GM23248 (cell line): ENCODE measurements around the gene DUSP22. TPM values are rescaled to one million over a fixed set of nuclear protein-coding genes. Genes with fewer than 3 reads are reported as not detected.

Source experiments
- DNase-seq: peaks from one replicate; pipeline ENCODE4 v3.0.0-alpha.2; 2015
- H2AFZ ChIP-seq: fragments of 200-600 bp; sonication (generic); 2 replicates; pipeline ENCODE4 v1.6.1; 2016; ENCODE audit warnings: antibody characterized with exemption
- H3F3A ChIP-seq: fragments of 200-600 bp; sonication (generic); 2 replicates; pipeline ENCODE4 v1.6.1; 2016; ENCODE audit warnings: mild to moderate bottlenecking, antibody characterized with exemption, mixed run types; ENCODE audit not compliant: insufficient read depth
- H3K27ac ChIP-seq: fragments of 200-600 bp; sonication (generic); 2 replicates; pipeline ENCODE4 v1.5.1; 2016; ENCODE audit warnings: mild to moderate bottlenecking
- H3K27me3 ChIP-seq: fragments of 200-600 bp; sonication (generic); replicated peaks from 2 replicates; pipeline ENCODE4 v1.6.1; 2016; ENCODE audit warnings: mild to moderate bottlenecking; ENCODE audit not compliant: insufficient read depth
- H3K36me3 ChIP-seq: fragments of 200-600 bp; sonication (generic); 2 replicates; pipeline ENCODE4 v1.6.1; 2016; ENCODE audit warnings: low read depth, mild to moderate bottlenecking
- H3K4me1 ChIP-seq: fragments of 200-600 bp; sonication (generic); 2 replicates; pipeline ENCODE4 v1.6.1; 2016; ENCODE audit warnings: mild to moderate bottlenecking; ENCODE audit not compliant: insufficient read depth
- H3K4me2 ChIP-seq: fragments of 200-600 bp; sonication (generic); one replicate; pipeline ENCODE4 v1.6.1; 2016; ENCODE audit warnings: mild to moderate bottlenecking; ENCODE audit not compliant: unreplicated experiment
- H3K4me3 ChIP-seq: fragments of 200-600 bp; sonication (generic); 2 replicates; pipeline ENCODE4 v1.5.1; 2016; ENCODE audit warnings: mild to moderate bottlenecking
- H3K79me2 ChIP-seq: fragments of 200-600 bp; sonication (generic); 2 replicates; pipeline ENCODE4 v1.6.1; 2016; ENCODE audit warnings: mild to moderate bottlenecking; ENCODE audit not compliant: insufficient read depth
- H3K9ac ChIP-seq: fragments of 200-600 bp; sonication (generic); 2 replicates; pipeline ENCODE4 v1.6.1; 2016; ENCODE audit warnings: mild to moderate bottlenecking
- H3K9me2 ChIP-seq: fragments of 200-600 bp; sonication (generic); 2 replicates; pipeline ENCODE4 v1.6.1; 2016; ENCODE audit warnings: mixed run types, mild to moderate bottlenecking, moderate library complexity; ENCODE audit not compliant: insufficient read depth
- H3K9me3 ChIP-seq: fragments of 200-600 bp; sonication (generic); one replicate; pipeline ENCODE4 v1.6.1; 2017; ENCODE audit warnings: low read depth
- H4K20me1 ChIP-seq: fragments of 200-600 bp; sonication (generic); 2 replicates; pipeline ENCODE4 v1.6.0; 2016; ENCODE audit not compliant: insufficient read depth
- EZH2 ChIP-seq: fragments of 200-600 bp; sonication (generic); IDR thresholded peaks from 2 replicates; pipeline ENCODE4 v1.6.1; 2018; ENCODE audit warnings: antibody characterized with exemption, mild to moderate bottlenecking; ENCODE audit not compliant: insufficient read depth, poor library complexity, severe bottlenecking
- EZH2phosphoT487 ChIP-seq: fragments of 200-600 bp; sonication (generic); IDR thresholded peaks from 2 replicates; pipeline ENCODE4 v1.6.1; 2018; ENCODE audit warnings: antibody characterized with exemption, moderate library complexity, mild to moderate bottlenecking, low read depth; ENCODE audit not compliant: insufficient read depth
- WGBS, 2 experiments: methylation state at CpG; one replicate each; pipeline ENCODE4 v1.1.6; 2015 to 2017; ENCODE audit warnings: low lambda C conversion rate in 2 of 2, low coverage in 1 of 2; ENCODE audit errors: missing lambda C conversion rate in 2 of 2; 5-methylcytosine and 5-hydroxymethylcytosine counted together
- in situ Hi-C: fragments of 300-500 bp; cut with MboI; formaldehyde crosslinking; loops from 2 replicates; pipeline ENCODE4 v1.15.0; 2020
- polyA plus RNA-seq: library from polyadenylated mRNA; unstranded; fragments of >200 nt; fragmentation: Nextera tagmentation; extraction: Ambion mirVana; gene quantifications from 2 replicates; pipeline ENCODE4 v1.2.1, GENCODE V29; 2016
- total RNA-seq: library from RNA; depleted of rRNA; stranded (reverse); fragments of >200 nt; shearing (Covaris generic); gene quantifications from 2 replicates; pipeline ENCODE4 v1.2.3, GENCODE V29; 2014

The DUSP22 gene
- total and polyA plus RNA-seq, 2 experiments from 2014 or later, result 12.4 to 15.7 TPM

DNA sequence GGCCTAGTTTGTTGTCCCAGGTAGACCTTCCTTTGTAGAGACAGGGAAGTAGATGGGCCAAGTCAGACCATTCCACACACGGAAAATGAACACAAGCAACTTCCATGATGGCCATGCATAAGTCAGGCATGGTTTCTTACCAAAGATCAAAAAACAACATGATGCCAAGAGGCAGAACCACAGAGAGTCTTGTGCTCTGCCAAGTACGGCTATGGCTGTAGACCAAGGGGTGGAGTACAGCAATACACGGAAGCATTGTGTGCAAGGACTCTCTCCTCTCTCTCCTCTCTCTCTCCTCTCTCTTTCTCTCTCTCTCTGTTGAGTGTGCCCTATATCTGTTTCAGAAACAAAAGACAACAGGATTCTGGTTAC is 4.8 kb upstream of the DUSP22 start:
- Histone ChIP-seq H3K4me1 (peaks cover 6% of the 10 kb centered on the region; the same call in 1 of the 2 replicates), H3K9me3 (no peaks in the 10 kb centered on the region), H3K4me3 (no peak overlapping the region), H4K20me1 (no peaks in the 10 kb centered on the region), H3K9me2 (no peaks in the 10 kb centered on the region), H3K36me3 (no peaks in the 10 kb centered on the region), H3K4me2 (no peak overlapping the region), H3K27ac (no peak overlapping the region), H3F3A (peaks cover 6% of the 10 kb centered on the region; the same call in 1 of the 2 replicates), H3K9ac (no peak overlapping the region), H2AFZ (no peak overlapping the region), H3K79me2 (no peaks in the 10 kb centered on the region), H3K27me3 (peaks cover 16% of the 10 kb centered on the region)
- TF ChIP-seq EZH2, result no peak
- no peak for TF ChIP-seq EZH2phosphoT487
- WGBS, 2 experiments, result 14 to 17% methylated on average over 3 of the region's 3 CpGs
- in situ Hi-C loops, result no loop called here
- peak; percentile 23 for DNase-seq

DNA sequence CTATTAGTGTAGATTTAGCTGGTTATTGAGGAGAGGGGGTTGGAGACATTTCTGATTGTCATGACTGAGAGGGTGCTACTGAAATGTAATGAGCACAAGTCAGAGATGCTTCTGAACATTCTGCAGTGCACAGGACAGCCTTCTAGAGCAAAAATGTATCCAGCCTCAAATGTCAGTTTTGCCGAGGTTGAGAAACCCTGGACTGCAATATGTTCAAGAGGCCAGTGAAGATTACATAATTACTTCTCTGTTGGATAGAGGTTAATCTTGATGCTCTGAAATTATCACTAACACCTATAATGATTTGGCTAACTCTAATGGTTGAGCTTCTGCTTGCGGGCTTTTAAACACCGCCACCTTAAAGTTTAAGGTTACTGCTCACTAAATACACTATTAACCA is 3.4 kb upstream of the DUSP22 start:
- WGBS, 2 experiments, result 73 to 74% methylated on average over 3 of the region's 3 CpGs
- H3K27me3 ChIP-seq, result peaks cover 15% of the 10 kb centered on the region
- peaks cover 6% of the 10 kb centered on the region; the same call in 1 of the 2 replicates for H3F3A ChIP-seq
- in situ Hi-C loops, result no loop called here
- no peak overlapping the region for H3K4me3 ChIP-seq
- DNase-seq, result no peak
- H3K36me3 ChIP-seq, result no peaks in the 10 kb centered on the region
- H3K4me1 ChIP-seq, result peaks cover 8% of the 10 kb centered on the region; the same call in 1 of the 2 replicates
- no peaks in the 10 kb centered on the region for H3K9me2 ChIP-seq
- peaks cover 4% of the 10 kb centered on the region; the same call in 1 of the 2 replicates for H3K79me2 ChIP-seq
- no peaks in the 10 kb centered on the region for H3K9me3 ChIP-seq
- TF ChIP-seq EZH2phosphoT487, result no peak
- TF ChIP-seq EZH2, result no peak
- no peak overlapping the region for H3K4me2 ChIP-seq
- no peak overlapping the region for H3K27ac ChIP-seq
- no peaks in the 10 kb centered on the region for H4K20me1 ChIP-seq
- no peak overlapping the region for H2AFZ ChIP-seq
- no peak overlapping the region for H3K9ac ChIP-seq

DNA sequence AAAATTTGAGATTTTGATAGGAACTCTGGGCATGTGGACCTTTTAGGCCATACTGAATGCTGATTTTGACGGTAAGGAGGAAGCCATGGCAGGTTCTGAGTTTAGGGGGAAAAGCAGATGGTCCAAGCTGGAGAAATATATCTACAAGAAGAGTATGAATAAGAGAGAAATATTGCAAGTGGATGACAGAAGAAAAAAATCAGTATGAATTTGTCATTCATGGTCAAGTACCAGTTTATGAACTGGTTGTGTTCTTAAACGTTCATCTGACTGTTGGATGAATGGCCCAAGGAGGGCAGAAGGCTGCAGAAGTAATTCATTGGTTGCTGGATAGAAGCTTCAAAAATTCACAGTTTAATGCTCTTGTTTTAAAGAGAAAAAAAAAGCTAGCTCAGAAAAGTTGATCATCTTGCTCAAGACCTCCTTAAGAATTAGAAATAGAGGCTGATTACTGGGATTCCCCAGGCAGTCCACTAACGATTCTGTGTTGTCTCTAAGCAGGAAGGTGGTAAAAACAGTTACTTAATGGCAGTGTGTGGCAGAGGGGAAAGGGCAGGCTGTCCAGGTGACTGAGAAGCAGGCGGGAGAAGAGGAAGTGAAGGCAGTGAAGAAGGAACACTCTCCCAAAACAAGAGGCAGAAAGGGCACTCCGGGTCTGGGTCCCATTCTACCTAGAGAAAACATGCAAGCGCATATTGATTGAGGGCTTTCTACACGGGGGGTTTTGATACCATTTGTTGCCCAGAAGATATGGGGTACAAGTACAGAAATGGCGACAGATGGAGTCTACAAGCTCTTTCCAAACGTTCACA is 2.0 kb upstream of the DUSP22 start:
- Histone ChIP-seq H3K4me3 (no peak overlapping the region), H3K9me3 (no peaks in the 10 kb centered on the region), H3K36me3 (no peaks in the 10 kb centered on the region), H3K4me2 (no peak overlapping the region), H3K27me3 (peaks cover 5% of the 10 kb centered on the region; the same call in 1 of the 2 replicates), H3K27ac (no peak overlapping the region), H4K20me1 (no peaks in the 10 kb centered on the region), H3F3A (peaks cover 6% of the 10 kb centered on the region; the same call in 1 of the 2 replicates), H3K9ac (no peak overlapping the region), H2AFZ (no peak overlapping the region), H3K79me2 (peaks cover 7% of the 10 kb centered on the region; the same call in 1 of the 2 replicates), H3K4me1 (peaks cover 9% of the 10 kb centered on the region; the same call in 1 of the 2 replicates), H3K9me2 (no peaks in the 10 kb centered on the region)
- in situ Hi-C loops, result no loop called here
- DNase-seq, result no peak
- TF ChIP-seq EZH2phosphoT487 (no peak), EZH2 (no peak)
- 69 to 70% methylated on average over 9 of the region's 9 CpGs for whole genome bisulfite sequencing, 2 experiments

DNA sequence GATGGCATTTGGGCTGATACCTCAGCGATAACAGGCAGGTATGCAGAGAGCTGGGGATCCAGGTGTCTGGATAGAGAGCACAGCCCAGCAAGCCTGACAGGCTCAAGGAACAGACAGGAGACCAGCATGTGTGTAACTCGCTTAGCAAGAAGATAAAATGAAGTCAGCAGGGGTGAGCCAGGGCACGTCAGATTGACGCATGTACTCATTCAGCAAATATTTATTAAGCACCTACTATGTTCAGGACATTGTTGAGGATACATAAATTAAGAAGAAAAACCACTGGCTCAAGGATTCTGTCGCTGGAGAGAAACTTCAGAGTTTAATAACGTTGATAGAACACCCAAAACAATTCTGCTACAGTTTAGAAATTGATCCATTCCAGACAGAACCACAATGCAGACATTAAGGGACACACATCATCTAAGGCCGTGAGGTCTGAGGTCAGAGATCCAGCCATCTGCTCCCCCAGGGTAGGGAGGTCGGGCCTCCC is 1.0 kb upstream of the DUSP22 start:
- H4K20me1 ChIP-seq, result no peaks in the 10 kb centered on the region
- H3K79me2 ChIP-seq, result peaks cover 7% of the 10 kb centered on the region; the same call in 1 of the 2 replicates
- peaks cover 9% of the 10 kb centered on the region; the same call in 1 of the 2 replicates for H3K4me1 ChIP-seq
- no peaks in the 10 kb centered on the region for H3K9me2 ChIP-seq
- peak overlapping the region; percentile 77 for H3K4me3 ChIP-seq
- peak; percentile 12 for DNase-seq
- peak overlapping the region; percentile 79 for H3K4me2 ChIP-seq
- H2AFZ ChIP-seq, result peak overlapping the region; percentile 89
- peaks cover 6% of the 10 kb centered on the region; the same call in 1 of the 2 replicates for H3F3A ChIP-seq
- in situ Hi-C loops, result no loop called here
- 44 to 46% methylated on average over 8 of the region's 8 CpGs for WGBS, 2 experiments
- H3K27me3 ChIP-seq, result 0 out of 2 replicates have a peak, but pooled peaks cover 5% of the 10 kb centered on the region
- peak overlapping the region; percentile 80 for H3K27ac ChIP-seq
- no peaks in the 10 kb centered on the region for H3K36me3 ChIP-seq
- TF ChIP-seq EZH2phosphoT487 (no peak), EZH2 (no peak)
- no peaks in the 10 kb centered on the region for H3K9me3 ChIP-seq
- H3K9ac ChIP-seq, result peak overlapping the region; percentile 87
